ENCODE measurements around the gene CAMTA1. TPM values are rescaled to one million over a fixed set of nuclear protein-coding genes. Genes with fewer than 3 reads are reported as not detected.
"Not testable (repeated sequence)": the region's sequence is repeated elsewhere in the genome, so short reads cannot be mapped to it uniquely, and the experiment has no call there.

CAMTA1 gene
- total RNA-seq, 1 experiment from 2014 or later: 105 TPM

DNA sequence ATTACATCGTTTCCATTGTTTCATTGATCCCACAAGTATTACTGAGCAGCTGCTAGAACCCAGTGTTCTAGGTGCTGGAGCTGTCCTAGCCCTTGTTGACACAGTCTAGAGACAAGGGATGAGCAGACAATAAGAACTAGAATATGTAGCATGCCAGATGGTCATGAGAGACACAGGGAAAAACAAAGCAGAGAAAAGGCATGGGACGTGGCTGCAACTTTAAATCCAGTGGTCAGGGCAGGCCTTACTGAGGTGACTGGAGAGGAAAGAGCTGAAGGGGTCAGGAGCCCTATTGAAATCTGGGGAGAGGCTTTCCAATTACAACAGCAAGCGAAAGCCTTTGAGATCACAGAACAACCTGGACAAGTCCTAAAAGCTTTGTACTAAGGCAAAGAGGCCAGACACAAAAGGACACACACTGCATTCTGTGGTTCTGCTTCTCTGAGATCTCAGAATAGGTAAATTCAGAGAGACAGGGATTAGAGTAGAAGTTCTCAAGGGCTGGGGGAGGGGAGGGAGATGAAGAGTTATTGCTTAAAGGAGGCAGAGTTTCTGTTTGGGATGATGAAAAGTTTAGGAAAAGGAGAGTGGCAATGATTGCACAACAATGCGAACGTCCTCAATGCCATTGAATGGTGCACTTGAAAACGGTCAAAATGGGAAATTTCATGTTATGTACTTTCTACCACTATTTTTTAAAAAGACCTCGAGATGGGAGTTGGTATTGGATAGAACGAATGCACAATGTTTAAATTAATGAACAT is 518.5 kb downstream of the CAMTA1 start:
- no peak for DNase-seq (ENCODE audit: low read depth)

DNA sequence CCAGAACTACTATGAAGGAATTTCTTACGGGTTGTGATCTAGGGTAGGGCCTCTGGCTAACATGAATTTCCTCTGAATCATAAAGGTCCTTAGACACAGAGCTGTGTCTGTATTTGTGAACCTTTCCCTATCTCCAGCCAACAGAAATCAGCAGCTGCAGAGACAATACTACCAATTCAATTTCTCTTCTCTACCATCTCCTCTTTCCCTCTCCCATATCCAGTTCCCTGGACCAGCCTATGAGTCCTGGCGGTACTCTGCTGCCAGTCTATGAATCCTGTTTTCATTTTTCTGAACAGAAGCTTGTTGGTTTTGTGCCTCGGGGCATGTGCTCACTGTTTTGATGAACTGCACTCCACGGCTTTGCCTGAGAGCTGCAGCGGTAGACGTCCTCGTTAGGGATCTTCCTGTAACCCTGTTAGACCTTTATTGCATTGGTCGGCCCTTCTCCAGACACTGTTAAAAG is 527.9 kb downstream of the CAMTA1 start:
- DNase-seq (ENCODE audit: low read depth): peak; percentile 50

DNA sequence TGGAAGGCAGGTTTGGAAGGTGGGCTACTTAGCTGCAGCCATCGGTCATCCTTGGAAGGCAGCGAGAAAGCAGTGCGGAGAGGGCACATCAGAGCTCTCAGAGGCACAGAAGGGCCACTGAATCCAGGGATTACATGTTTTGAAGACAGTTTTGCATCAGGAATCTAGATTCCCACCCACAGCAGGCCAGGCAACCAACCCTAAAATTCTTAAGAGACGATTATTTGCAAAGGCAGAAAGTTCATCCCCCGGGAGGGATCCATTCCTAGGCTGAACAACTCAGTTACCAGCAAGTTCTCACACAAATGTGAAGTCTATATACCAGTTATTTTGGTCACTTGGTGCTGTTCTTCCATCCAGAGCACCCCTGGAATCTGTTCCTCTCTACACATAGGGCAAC is 528.6 kb downstream of the CAMTA1 start:
- DNase-seq (ENCODE audit: low read depth): no peak

DNA sequence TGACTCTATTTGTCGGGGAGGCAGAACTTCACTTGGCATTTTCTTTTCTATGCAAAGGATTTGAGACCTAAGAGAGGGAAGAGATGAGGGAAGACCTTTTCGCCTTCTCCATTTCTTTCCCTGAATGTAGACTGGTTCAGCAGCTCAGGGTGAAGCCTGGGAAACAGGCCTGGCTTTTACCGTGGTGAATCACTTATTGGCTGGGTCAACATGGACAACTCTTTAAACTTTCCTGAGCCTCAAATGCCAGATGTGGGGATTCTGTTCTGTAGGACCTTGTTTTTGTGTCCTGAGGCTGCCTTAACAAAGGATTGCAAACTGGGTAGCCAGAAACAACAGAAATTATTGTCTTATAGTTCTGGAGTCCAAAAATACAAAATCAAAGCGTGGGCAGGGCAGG is 530.1 kb downstream of the CAMTA1 start:
- DNase-seq (ENCODE audit: low read depth): no peak

DNA sequence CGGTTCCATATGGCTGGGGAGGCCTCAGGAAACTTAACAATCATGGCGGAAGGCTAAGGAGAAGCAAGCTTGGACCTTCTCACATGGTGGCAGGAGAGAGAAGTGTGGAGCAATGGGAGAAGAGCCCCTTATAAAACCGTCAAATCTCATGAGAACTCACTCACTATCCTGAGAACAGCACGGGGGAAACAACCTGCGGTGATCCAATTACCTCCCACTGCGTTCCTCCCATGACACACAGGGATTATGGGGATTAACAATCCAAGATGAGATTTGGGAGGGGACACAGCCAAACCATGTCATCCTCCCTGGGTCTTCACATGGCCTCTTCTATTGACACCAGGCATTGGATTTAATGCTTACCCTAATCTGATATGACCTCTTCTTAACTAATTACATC is 530.7 kb downstream of the CAMTA1 start:
- no peak for DNase-seq (ENCODE audit: low read depth)

DNA sequence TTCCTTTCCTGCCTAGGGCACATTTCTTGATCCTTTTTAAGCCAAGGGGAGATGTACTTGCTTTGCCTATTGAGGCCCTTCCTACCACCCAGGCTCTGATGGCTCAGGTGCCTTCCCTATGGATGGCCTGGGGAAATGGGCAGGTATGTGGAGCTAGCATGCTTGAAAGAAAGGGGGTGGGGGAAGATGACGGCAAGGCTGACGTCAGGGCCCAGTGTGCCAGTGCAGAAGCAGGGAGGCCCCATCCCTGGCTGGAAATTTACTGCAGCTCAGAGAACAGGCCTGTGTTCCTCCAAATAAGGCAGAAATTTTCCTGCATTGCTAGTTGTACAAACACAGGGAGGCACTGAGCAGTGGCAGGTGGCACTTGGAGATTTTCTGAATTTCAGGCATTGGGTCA is 532.6 kb downstream of the CAMTA1 start:
- no peak for DNase-seq (ENCODE audit: low read depth)

DNA sequence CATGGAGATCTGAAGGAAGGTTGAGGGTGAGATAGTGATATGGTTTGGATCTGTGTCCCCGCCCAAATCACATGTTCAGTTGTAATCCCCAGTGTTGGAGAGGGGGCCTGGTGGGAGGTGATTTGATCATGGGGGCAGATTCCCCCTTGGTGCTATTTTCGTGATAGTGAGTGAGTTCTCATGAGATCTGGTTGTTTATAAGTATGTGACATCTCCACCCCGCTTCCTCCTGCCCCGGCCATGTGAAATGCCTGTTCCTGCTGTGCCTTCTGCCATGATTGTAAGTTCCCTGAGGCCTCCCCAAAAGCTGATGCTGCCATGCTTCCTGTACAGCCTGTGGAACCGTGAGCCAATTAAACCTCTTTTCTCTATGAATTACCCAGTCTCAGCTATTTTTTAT is 533.9 kb downstream of the CAMTA1 start:
- DNase-seq (ENCODE audit: low read depth): no peak

DNA sequence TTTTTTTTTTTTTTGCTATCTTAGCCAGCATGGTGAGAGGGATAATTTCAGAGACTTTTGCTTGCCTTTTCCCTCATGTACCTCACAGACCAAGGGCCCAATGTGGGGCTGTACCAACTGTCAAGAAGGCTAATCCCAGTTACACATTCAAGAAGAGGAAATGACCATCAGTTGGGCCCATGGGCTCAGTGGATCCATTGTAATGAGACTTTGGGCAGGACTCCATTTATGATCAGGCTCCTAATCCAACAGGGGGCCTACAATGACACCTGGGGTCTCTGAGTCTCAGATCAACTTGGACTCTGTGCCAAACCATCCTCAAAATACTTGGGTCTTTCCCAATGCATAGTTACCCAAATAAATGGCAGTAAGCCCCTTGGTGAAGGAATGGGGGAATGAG is 535.4 kb downstream of the CAMTA1 start:
- DNase-seq (ENCODE audit: low read depth): no peak

DNA sequence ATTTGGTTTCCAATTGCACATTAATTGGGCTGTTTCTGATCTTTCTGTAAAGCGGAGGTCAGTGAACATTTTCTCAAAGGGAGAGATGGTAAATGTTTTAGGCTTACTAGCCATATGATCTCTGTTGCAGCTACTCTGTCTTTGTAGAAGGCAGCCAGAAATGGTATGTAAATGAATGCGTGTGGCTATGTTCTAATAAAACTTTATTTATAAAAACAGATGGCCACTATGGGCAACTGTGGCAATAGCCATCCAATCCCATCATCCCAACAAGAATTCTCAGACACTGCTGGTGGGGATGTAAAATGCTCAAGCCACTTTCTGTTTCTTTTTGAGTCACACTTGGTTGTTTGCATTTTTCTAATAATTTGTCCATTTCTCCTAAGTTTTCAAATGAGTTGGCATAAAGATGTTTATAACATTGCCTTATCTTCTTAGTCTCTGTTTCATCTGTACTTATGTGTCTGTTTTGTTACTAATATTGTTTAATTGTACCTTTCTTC is 537.1 kb downstream of the CAMTA1 start:
- no peak for DNase-seq (ENCODE audit: low read depth)

DNA sequence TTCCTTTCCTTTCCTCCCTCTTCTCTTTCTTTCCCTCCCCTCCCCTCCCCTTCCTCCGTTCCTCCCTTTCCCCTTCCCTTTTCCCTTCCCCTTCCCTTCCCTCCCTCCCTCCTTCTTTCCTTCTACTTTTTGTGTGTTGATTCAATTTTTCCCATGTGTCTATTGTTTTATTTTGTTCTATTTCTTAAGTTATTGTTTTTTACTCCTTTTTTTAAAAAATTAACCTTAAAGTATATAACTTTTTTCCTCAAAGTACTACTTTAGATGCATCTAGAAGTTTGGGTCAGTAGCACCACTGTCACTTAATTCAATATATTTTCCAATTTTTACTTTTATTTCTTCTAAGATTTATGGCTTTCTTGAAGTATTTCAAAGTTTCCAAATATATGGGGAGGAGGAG is 537.7 kb downstream of the CAMTA1 start:
- no peak for DNase-seq (ENCODE audit: low read depth)

DNA sequence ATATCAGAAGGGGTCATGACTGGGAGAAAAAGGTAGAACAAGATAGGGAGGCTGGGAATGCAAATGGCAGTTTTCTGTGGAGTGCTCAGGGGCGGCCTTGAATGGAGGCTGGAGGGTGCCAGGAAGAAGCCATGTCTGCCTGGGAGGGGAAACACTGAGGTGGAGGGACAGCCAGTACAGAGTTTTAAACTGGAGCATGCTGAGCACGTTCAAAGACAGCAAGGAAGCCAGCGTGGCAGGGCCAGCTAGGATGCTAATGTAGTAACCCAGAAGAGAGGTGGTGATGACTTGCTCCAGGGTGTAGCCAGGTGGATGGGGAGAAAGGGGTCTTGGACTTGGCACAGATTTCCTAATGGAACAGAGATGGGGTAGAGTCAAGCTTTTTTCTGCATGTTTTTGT is 540.0 kb downstream of the CAMTA1 start:
- no peak for DNase-seq (ENCODE audit: low read depth)

DNA sequence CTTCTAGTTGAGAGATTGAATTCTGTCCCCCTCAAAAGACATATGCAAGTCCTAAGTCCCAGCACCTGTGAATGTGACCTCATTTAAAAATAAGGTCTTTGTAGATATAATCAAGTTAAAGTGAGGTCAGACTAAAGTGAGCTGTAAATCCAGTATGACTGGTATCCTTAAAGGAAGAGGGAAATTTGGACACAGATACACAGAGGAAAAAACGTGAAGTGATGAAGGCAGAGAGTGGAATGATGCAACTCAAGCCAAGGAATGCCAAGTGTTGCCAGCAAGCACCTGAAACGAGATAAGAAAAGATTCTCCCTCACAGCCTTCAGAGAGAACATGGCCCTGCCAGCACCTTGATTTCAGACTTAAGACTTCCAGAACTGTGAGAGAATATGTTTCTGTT is 541.1 kb downstream of the CAMTA1 start:
- DNase-seq (ENCODE audit: low read depth): no peak

DNA sequence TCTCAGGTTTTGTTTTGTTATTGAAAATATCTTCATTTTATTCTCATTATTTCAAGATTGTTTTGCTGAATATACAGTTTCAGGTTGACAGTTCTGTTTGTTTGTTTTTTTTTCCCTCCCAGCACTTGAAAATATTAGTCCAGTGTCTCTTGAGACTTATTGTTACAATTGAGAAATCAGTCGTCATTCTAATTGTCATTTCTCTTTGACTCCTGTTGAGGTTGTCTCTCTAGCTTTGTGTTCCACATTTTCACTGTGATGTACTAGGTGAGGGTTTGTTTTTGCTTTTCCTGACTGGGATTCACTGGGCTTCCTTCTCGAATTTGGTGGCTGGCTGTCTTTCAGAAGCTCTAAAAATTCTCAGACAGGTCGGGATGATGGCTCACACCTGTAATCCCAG is 542.6 kb downstream of the CAMTA1 start:
- DNase-seq (ENCODE audit: low read depth): no peak

DNA sequence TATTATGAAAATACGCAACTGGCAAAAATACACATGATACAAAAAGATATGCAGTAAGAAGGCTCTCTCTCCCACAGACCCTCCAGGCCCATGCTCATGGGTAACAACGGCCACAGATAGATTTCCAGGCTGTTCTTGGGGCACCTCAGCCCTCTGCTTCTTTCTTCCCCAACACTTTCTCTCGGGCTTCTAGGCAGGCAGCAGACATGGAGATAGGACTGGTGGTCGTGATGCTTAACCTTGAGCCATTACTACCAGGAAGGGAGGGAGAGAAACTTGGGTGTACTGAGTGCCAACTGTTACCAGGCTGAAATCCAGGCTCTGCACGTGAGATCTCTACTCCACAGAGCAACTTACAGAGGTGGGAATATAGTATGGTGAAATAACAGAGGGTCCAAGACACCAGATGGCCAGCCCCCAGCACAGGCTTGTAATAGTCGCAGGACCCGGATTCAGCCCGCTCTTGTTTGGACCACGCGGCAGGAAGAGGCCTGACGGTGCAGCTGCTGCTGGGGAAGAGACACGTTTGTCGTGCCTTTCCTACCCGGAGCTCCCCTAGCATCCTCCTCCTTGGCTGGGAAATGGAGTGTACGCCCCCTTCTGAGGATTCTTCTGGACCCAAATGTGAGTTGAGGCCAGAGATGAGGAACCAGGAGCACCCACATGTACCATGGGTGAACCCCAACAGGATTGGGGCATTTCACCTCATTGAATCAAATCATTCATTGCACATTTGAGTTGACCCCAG is 544.8 kb downstream of the CAMTA1 start:
- DNase-seq (ENCODE audit: low read depth): no peak

DNA sequence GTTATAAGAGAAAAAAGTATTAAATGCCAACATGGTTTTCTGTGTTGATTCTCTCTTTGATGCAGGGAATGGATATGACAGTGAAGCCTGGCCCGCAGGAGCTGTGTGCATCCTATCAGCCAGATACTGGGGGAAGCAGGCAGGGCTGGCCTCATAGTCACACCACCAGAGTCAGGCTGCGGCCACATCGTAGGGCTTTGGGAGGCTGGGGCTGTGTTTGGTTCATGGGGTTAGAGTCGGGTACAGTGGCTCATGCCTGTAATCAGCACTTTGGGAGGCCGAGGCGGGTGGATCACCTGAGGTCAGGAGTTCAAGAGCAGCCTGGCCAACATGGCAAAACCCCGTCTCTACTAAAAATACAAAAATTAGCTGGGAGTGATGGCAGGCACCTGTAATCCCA is 545.5 kb downstream of the CAMTA1 start:
- DNase-seq (ENCODE audit: low read depth): not testable (repeated sequence)

DNA sequence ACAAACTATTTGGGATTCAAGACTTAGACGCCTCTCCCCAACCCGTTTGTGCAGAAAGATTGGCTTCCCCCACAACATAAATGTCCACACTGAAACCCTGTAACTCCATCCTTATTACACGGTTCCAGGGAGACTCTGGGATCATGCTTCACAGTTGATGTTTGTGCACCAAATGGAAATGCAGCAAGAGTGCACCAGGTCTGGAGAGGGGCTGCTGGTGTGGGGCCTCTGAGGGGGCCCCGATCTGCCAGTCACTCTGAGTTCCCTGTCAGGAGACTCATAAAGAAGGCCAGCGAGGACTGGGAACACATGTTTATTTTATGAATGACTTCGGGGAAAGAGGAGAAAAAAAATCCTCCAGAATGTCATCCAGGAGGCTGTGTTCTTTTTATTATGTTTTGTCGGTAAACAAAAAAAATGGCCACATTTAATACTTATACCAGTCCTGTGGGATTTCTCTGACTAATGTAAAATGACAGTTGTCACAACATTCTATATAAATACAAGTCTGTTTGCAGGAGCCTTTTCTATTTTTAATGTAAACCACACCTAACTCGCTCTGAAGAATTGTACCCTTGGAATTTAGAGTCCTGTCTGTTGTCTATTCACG is 546.8 kb downstream of the CAMTA1 start:
- no peak for DNase-seq (ENCODE audit: low read depth)

DNA sequence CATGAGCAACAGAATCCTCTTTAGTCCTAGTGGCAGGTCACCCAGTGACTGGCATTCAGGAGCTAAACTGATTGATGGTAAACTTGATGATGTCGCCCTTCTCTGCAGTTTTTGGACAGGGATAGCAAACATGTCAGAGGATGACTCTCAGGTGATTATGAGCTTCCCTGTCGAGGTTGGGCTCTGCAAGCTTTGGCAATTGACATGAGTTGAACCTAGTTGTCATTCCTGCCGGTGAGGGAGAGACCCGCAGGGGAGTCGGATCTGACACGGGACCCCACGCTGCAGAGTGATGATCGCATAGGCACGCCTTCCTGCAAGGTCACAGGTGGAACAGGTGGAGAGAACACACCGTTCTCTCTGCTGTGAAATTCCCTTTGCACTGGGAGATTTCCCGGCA is 547.8 kb downstream of the CAMTA1 start:
- no peak for DNase-seq (ENCODE audit: low read depth)

DNA sequence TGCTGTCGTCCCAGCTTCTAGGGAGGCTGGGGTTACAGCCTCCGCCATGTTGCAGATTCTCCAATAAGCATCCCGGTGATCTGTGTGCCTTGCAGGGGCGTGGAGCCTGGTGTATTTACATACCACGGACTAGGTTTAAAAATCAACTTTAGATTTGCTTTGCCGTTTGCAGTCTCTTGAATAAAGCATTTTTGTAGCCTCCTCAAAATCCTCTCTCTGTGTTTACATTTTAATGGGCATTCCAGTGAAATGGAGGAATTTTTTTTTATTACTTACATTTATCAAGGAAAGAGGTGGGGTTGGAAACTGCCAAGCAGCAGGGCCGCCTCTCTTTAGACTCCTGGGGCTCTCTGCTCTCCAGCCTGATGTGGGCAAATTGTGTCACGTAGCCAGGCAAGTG is 548.4 kb downstream of the CAMTA1 start:
- no peak for DNase-seq (ENCODE audit: low read depth)

DNA sequence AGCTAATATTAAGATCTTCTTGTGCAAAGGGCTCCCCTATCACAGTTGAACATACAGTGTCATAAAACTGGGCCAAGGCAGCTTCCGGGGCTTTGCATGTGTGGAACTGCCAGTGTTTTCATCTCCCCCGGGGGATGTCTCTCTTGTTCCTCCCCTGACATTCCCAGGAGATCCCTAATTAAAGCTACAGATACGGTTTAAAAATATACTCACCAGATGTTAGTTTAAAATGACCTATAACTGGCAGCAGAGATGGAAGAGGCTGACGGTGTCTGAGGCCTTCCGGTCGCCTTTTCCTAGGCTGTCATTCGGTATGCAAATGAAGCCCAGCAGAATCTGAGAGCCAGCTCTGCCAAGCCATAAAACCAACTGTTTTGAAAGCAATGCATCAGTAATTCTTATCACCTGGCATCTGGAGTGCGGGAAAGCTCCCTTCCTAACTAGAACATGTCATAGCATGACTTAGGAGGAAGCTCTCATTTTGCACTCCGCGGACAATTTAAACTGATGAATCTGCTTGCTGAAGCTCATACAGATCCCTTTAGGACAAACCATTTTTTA is 549.3 kb downstream of the CAMTA1 start:
- DNase-seq (ENCODE audit: low read depth): peak; percentile 72

DNA sequence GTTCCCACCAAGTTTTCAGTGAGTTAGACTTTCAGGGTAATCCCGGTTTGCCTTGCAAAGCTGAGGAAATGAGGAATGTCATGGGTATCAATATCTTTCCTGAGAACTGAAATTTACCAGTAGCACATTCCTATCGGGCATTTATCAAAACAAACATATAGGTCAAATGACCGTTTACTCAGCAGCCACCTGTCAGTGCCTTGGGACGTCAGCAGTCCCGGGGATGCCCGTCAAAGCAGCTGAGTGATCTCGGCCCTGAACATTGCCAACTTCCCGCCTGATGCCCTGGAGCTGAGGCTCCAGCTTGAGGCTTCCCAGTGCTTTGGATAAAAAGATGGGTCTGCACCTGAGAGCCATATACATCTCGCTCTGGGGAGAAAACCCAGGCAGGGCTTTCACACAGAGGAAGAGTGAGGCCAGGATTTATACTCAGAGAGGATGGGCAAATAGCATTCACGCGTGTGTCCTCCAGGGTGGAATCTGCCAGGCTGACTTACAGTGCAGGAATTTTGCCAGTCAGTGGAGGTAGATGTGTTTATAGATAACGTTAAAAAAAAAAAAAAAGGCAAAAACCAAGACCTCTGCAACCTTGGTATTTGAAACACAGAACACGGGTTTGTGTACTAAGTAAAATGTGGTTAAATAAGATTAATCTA is 550.1 kb downstream of the CAMTA1 start:
- DNase-seq (ENCODE audit: low read depth): peak; percentile 38

DNA sequence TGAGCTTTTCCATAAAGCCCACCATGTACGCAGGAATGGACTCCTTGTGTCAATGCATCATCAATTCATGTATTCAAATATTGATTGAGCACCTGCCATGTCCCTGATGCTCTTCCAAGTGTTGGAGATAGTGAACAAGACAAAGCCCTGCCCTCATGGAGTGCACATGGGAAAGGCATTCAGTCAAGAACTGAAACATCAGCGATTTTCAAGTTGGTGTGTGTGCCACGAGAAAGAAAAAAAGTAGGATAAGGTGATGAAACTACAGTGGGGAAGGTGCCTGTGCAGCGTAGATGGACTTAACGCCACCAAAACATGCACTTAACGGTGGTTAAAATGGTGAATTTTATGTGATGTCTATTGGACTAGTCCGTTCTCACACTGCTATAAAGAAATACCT is 553.2 kb downstream of the CAMTA1 start:
- no peak for DNase-seq (ENCODE audit: low read depth)

DNA sequence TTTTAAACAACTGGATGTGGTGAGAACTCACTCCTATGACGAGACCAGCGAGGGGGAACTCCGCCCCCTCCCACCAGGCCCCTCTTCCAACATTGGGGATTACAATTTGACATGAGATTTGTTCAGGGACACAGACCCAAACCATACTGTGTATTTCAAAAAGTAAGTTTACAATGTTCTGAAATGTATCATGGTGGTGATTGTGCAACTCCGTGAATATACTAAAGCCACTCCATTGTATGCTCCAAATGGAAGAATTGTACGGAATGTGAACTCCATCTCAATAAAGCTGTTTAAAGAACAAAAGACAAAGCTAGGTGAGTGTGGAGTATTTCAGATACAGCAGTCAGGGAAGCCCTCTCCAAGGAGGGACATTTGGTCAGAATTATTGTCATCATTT is 553.8 kb downstream of the CAMTA1 start:
- DNase-seq (ENCODE audit: low read depth): no peak
